GM12891 (cell line): ENCODE results near the gene PRM3.

Experiments used
- POLR2A ChIP-seq: IDR thresholded peaks from 2 replicates; pipeline ENCODE4 v1.6.1; 2011; ENCODE audit warnings: low read depth, low read length, control low read depth
- POLR2AphosphoS5 ChIP-seq: IDR thresholded peaks from 2 replicates; pipeline ENCODE4 v1.6.1; 2011; ENCODE audit warnings: low read depth, low read length, control low read depth
- POU2F2 ChIP-seq: IDR thresholded peaks from 2 replicates; pipeline ENCODE4 v1.6.1; 2011; ENCODE audit warnings: low read depth, mild to moderate bottlenecking, control low read depth, low read length, moderate library complexity
- SPI1 ChIP-seq: IDR thresholded peaks from 2 replicates; pipeline ENCODE4 v1.6.1; 2011; ENCODE audit warnings: low read depth, low read length, control low read depth

GRCh38 chr16:11313493-11314308, 40.3 kb upstream of the PRM3 start:
- TF ChIP-seq POLR2A (no peak), SPI1 (no peak), POLR2AphosphoS5 (no peak), POU2F2 (no peak)
